HG03139 (cell line): Measurements from ENCODE around the gene SEMA5B.

Experiments used
- ATAC-seq: cut with Tn5 transposase; IDR thresholded peaks from one replicate; pipeline ENCODE4 v1.9.1; 2021; ENCODE audit not compliant: unreplicated experiment

SEMA5B gene

DNA sequence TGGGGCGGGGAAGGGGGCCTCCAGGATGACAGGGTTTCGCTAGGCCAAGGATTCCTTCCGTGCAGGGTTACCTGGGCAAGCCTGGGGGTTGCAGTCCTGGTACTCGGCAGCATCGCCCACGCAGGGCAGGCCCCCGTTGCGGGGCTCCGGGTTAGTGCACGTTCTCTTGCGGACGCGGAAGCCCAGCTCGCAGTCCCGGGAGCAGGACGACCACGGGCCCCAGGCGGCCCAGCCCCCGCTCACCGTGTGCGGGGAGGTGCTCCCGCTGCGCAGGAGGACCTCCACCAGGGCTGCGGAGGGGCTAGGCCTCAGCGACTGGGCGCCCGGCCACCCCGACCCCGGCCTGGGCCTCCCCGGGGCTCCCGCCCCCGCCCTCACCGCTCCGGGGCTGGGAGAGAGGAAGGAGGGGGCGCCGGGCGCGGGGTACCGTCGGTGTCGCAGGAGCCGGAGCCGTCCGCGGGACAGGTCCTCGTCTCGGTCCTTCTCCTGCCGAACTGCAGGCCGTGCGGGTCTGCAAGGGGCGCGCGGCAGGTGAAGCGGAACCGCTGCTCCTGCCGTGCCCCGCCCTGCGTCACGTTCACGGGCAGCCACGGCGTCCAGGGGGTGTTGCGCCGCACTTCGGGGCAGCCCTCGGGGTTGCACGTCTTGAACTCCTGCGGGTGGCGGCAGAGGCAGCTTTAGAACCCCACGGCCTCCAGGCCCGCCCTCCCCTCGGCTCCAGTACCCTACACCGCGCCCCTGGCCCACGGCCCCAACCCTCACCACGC lies 114.6 kb downstream of the SEMA5B start:
- no peak for ATAC-seq

DNA sequence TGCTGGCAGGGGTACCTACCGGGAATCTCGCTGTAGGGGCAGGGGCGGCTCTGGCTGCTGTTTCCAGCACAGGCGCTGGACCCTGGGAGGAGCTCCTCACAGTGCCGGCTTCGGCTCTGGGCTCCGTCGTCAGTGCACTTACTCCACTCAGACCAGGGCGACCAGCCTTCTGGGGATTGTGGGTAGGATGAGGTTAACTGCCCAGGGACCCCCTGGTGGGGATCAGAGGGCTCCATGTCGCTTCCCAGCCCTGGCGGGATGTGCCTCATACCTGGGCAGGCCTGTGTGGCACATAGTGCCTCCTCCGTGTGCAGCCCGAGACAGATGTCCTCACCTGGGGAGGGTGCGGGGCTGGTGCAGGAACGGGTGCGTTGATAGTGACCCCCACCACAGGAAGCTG lies 115.7 kb downstream of the SEMA5B start:
- ATAC-seq = no peak

- no peak for ATAC-seq
Measured at GRCh38 chr3:122908251-122908650, 119.3 kb downstream of the SEMA5B start.

GRCh38 chr3:122907471-122907870 lies 120.1 kb downstream of the SEMA5B start:
- ATAC-seq = no peak

GRCh38 chr3:122903171-122903570 lies 124.4 kb downstream of the SEMA5B start:
- no peak for ATAC-seq

DNA sequence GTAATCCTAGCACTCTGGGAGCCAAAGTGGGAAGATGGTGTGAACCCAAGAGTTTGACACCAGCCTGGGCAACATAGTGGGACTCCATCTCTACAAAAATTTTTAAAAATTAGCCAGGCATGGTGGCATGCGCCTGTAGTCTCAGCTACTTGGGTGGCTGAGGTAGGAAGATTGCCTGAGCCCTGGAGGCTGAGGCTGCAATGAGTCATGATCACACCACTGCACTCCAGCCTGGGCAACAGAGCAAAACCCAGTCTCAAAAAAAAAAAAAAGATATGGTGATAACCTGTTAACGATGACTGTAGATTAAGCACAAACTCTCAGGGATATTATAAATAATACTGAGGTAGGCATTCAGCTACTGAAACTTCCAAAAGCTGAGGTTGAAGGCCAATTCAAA lies 125.2 kb downstream of the SEMA5B start:
- ATAC-seq = no peak

DNA sequence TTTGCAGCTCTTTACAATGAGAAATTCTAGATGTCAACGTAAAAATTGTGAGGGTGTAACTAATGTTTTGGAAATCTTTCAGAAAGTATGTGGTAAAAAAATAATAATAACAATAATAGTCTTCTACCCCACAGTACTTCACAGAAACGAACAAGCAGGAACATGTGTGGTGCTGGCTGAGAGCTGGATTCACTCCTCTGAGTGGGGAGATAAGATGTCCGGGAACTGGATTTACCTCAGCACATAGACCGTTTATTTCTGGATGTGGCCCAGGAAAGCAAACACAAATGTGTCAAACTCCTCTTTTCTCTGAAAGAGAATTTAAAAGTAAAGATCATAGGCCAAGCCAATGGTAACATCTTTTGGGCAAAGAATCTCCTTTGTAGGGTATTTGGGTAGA lies 129.3 kb downstream of the SEMA5B start:
- ATAC-seq = no peak

DNA sequence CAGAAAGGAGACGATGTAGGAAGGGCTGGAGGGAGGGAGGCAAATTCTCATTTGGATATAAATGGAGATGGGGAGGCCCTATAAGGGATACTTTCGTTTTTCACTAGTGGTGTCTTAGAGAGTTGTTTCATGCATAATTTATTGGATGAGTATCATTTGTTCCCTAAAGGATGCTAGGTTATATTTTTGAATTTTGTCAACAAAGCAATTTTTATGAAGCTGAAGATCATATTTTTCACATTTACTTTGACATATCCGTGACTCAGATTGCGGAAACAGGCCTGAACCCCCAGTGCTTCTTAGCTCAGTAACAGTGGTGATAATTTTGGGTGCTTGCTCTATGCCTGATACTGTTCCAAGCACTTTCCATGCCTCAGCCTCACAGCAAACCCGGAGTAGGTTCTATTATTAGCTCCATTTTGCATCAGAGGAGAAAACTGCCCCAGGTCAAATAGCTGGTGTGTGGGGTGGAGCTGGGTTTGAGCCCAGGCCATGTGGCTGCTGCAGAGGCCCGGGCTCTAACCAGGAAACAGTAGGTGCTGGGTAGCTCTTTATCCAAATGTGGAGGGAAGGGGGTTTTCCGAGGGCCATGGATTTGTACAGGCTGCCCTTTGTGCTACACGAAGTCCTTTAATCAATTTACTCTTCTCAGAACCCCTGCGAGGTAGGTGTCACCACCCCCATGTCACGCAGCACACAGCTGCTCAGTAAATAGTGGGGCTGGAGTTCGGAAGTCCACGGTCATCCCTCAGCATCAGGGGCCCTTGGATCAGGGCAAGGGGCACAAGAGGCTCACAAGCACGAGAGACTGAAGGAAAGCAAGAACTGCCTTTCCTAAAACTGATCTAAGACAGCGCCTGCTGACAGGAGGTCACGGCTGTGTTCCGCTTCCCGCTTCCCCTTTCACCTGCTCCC lies 133.6 kb downstream of the SEMA5B start:
- ATAC-seq = no peak

DNA sequence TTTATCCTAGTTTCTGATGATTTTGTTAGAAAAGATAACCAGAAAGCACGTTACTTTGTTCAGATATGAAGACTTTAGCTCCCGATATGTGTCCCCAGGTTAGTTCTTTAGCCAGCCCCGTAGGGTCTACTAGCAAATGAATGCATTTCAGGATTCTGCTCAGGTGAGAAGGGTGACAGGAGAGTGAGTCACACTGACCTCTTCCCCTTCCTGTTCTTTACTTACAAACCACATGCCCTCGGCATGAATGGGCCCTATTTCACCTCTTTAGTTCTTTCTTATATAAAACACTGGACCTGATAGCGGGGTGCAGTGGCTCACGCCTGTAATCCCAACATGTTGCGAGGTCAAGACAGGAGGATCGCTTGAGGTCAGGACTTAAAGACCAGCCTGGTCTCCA lies 134.3 kb downstream of the SEMA5B start:
- ATAC-seq = no peak

DNA sequence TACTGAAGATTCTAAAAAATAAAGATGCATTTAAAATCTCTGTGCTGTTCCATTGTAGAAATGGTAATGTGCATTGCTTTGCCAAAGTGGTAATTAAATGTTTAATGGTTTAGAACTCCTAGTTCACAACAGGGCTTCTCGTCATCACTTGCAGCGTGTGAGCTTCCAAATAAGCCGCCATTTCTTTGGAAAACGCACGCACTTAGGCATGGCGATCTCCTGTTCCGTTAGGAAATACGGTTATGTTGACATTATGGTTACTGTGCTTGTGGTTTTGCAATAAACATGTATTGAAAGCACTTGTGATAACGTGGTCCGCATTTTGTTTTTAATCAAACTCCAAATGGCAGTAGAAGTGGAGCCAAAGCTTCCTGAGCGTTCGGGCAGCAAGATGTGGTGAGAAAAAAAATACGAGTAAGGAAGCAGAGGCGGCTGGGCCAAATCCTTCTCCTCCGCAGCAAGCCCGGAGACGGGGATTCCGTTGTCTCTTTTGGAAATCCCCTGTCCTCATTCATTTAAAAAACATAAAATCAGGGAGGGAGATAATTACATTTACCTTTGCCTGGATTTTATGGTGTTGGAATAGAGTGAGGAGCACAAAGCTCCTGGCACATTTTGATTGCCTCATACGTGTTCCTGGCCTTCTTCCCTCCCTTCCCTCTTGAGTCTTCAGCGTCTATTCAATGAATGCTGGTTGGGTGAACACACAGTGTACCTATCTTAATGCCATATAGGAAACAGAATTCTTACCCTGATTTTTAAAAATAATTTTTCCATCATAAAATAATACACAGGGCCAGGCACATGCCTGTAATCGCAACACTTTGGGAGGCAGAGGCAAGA lies 135.2 kb downstream of the SEMA5B start:
- no peak for ATAC-seq

DNA sequence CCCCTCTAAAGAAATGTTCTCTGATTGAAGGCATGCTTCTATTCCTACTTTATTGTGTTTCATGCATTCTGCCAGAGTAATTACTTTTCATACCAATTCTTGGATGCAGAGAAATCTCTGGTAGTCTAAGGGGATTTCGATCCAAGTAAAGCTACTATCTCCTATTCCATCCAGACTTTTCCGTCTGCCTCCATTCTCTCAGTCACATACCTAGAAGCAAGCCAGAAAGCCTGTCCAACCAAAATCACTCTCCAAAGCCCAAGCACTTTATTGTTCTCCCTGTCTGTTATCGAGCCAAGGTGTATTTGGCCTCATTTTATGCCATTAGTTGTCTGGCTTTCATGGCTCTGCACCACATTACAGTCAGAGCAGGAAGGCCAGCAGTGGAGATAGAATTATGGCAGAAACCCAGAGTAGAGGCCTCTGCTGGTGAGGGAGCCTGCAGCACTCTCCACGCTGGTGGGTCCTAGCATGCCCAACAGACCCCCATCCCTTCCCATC lies 136.8 kb downstream of the SEMA5B start:
- ATAC-seq = no peak

DNA sequence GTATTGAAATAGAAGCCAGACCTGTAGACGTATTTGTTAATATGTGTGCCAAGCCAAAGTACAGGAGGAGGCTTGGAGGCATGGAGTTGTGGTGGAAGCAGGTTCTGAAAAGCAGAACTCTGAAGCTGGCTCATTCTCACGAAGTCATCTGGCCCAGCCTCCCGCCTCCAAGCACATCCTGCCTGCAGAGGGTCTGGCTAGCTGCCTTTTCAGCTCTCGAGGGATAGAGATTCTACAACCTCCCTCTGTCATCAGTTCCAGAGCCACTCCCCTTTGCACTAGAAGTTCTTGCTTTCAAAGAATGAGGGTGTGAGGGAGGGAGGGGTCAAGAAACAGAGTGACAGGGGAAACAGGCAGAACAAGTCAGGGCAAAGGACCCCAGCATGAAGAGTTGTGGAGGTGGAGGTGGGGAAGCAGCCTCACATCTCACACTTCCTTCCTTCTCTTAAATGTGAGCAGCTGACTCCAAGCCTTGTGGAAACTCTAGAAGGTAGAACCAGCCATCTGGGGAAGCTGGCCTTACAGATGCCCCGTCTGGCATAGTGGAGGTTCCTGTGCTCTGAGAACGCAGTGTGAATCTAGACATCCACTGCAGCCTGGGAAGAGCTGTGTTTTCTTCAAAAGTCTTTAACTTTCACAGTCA lies 137.4 kb downstream of the SEMA5B start:
- ATAC-seq = no peak

DNA sequence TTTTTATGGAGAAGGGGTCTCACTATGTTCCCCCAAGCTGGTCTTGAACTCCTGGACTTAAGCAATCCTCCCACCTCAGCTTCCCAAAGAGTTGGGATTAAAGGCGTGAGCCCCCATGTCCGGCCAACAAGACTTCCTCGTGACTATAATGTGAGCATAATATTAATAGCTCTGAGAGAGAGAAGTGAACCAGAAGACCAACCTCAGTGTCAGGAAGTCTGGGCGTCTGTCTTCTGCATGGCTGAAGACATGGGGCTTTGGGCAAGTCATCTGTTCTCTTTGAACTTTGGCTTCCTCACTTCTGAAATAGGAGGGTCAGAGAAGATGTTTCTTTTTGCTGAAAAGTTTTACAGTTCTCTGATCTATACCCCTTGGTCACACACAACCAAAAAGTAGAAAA lies 140.6 kb downstream of the SEMA5B start:
- ATAC-seq = no peak

DNA sequence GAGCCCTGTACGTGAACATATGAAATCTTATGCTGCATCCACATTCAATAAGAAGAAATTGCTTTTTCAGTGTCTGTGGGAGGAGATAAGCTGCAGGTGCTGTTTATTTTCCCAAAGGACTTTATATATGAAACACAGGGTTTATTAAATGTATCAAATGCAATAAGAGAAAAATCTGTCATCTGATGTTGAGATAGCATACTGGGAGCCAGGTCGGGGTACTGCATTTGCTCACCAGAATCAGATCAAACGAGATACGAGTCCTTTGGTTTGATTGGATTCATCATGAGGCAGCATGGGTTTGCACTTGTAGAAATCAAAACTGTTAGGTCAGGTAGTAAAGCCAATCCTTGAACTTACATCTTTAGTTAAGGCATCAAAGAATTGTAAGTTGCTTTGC lies 141.3 kb downstream of the SEMA5B start:
- ATAC-seq = no peak

DNA sequence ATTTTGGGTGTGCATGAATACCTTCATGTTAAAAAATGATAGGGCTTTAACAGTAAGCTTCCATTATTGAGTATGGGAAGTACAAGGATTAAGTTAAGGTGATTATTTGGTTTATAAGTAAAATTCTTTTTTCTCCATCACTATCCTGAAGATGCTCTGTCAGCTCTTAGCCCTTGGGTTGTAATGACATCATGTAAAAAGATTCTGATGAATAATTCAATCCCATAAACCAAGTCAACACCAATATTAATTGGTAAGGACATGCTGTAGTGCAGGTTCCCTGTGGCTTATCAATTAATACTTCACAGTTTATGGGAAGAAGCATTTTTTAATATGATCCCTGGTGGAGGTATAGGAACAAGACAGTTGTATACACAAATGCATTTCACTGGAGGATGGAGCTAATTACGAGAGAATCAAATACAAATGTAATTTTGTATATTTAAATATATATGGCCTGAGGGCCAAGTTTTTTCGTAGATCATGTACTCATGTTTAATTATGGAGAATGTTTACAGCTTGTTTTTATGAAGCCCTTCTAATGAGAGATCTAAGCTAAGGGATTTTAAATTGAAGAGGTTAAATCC lies 145.1 kb downstream of the SEMA5B start:
- ATAC-seq = no peak

- ATAC-seq = no peak
Measured at GRCh38 chr3:122880624-122881023, 146.9 kb downstream of the SEMA5B start.

- no peak for ATAC-seq
Measured at GRCh38 chr3:122880173-122880572, 147.4 kb downstream of the SEMA5B start.

- ATAC-seq = no peak
Measured at GRCh38 chr3:122875547-122876127, 151.9 kb downstream of the SEMA5B start.

DNA sequence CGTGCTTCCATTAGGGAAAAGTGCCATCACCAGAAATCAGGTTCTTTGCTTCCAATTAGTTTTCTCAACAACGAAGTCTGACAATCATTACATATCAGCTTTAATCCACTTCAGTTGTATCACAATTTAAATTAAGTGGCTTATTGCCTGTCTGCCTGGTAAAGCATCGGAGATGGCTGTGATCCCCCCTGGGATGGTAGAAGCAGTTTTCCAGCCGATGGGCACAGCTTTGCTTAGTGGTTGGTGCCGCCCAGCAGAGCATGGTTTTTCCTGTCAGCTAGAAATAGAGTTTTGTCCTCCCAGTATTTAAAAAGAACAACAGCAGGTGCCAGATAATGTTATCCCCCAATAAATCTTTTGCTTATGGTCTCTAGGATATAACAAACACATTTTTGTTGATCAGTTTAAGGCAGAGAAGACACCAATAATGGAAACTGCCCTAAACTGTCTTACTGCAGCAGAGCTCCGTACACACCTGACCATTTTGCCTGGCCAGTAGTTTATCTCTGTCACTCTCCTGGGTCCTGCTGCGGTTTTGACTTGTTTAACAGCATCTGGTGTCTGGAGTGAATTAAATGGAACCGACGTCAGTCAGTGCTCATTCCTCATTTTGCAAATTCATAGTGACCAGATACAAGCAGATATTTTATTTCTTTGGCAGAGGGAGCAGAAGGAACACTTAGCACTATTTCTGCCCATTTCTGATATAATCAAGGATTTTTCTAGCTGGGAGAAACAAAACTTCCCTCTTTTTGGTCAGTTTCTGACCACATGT lies 153.6 kb downstream of the SEMA5B start:
- no peak for ATAC-seq
